Neural cell (in vitro differentiated cells): ENCODE results near the gene ZMYND19. TPM values are rescaled to one million over a fixed set of nuclear protein-coding genes. Genes with fewer than 3 reads are reported as not detected.

ENCODE experiments used
- H2AFZ ChIP-seq: fragments of 200-600, 300-800 bp; sonication (generic), shearing (Covaris generic); 2 replicates; pipeline ENCODE4 v1.6.0; 2014; ENCODE audit warnings: low read depth, mild to moderate bottlenecking, antibody characterized with exemption, low read length, moderate library complexity
- H3F3A ChIP-seq: fragments of 200-600 bp; shearing (Covaris generic); 2 replicates; pipeline ENCODE4 v1.6.1; 2016; ENCODE audit warnings: mild to moderate bottlenecking, moderate library complexity, mixed read lengths, antibody characterized with exemption, low read length; ENCODE audit not compliant: insufficient read depth, poor library complexity, severe bottlenecking
- H3K27ac ChIP-seq: fragments of 200-600, 300-800 bp; sonication (generic), shearing (Covaris generic); 2 replicates; pipeline ENCODE4 v1.5.1; 2014; ENCODE audit warnings: mild to moderate bottlenecking, low read length, moderate library complexity
- H3K27me3 ChIP-seq: fragments of 300-800, 200-600 bp; sonication (generic), shearing (Covaris generic); 2 replicates; pipeline ENCODE4 v1.6.0; 2014; ENCODE audit warnings: mild to moderate bottlenecking, low read depth, low read length, moderate library complexity; ENCODE audit not compliant: insufficient read depth
- H3K36me3 ChIP-seq: fragments of 300-800, 200-600 bp; sonication (generic), shearing (Covaris generic); 2 replicates; pipeline ENCODE4 v1.5.1; 2014; ENCODE audit warnings: mild to moderate bottlenecking, antibody characterized with exemption, low read length, moderate library complexity; ENCODE audit not compliant: insufficient read depth
- H3K4me2 ChIP-seq: fragments of 300-800, 200-600 bp; sonication (generic), shearing (Covaris generic); 2 replicates; pipeline ENCODE4 v1.6.0; 2014; ENCODE audit warnings: mild to moderate bottlenecking, low read length
- H3K4me3 ChIP-seq: fragments of 300-800, 200-600 bp; sonication (generic), shearing (Covaris generic); 2 replicates; pipeline ENCODE4 v1.5.1; 2014; ENCODE audit warnings: mild to moderate bottlenecking, low read length, moderate library complexity
- H3K79me2 ChIP-seq: fragments of 200-600 bp; shearing (Covaris generic); replicated peaks from 2 replicates; pipeline ENCODE4 v1.6.0; 2014; ENCODE audit warnings: mild to moderate bottlenecking, low read length, moderate library complexity; ENCODE audit not compliant: insufficient read depth
- H3K9ac ChIP-seq: fragments of 300-800, 200-600 bp; sonication (generic), shearing (Covaris generic); 2 replicates; pipeline ENCODE4 v1.6.1; 2016; ENCODE audit warnings: mild to moderate bottlenecking, low read length, mixed read lengths
- H3K9me2 ChIP-seq: fragments of 200-600 bp; shearing (Covaris generic); 2 replicates; pipeline ENCODE4 v1.6.1; 2016; ENCODE audit warnings: mild to moderate bottlenecking, low read length, mixed read lengths; ENCODE audit not compliant: insufficient read depth
- H3K9me3 ChIP-seq: fragments of 200-600, 300-800 bp; sonication (generic), shearing (Covaris generic); 2 replicates; pipeline ENCODE4 v1.6.1; 2016; ENCODE audit warnings: mild to moderate bottlenecking, mixed run types, low read length, moderate library complexity, mixed read lengths
- H4K20me1 ChIP-seq: fragments of 200-600 bp; shearing (Covaris generic); 2 replicates; pipeline ENCODE4 v1.6.1; 2016; ENCODE audit warnings: mild to moderate bottlenecking, mixed run types; ENCODE audit not compliant: insufficient read depth
- EP300 ChIP-seq: fragments of 450-650 bp; conservative IDR thresholded peaks from 2 replicates; pipeline ENCODE4 v1.6.1; 2014; ENCODE audit warnings: antibody characterized with exemption, mild to moderate bottlenecking, moderate library complexity; ENCODE audit not compliant: poor library complexity, severe bottlenecking
- EZH2 ChIP-seq: fragments of 200-600, 300-800 bp; shearing (Covaris generic), sonication (generic); IDR thresholded peaks from 2 replicates; pipeline ENCODE4 v1.6.1; 2014; ENCODE audit warnings: antibody characterized with exemption, low read length, borderline replicate concordance, mild to moderate bottlenecking; ENCODE audit not compliant: insufficient read depth, poor library complexity, severe bottlenecking
- MXI1 ChIP-seq: fragments of 450-650 bp; conservative IDR thresholded peaks from 2 replicates; pipeline ENCODE4 v1.6.1; 2014; ENCODE audit warnings: antibody characterized with exemption, mild to moderate bottlenecking; ENCODE audit not compliant: poor library complexity, severe bottlenecking
- POLR2AphosphoS5 ChIP-seq: IDR thresholded peaks from 2 replicates; pipeline ENCODE4 v1.6.1; 2012
- RAD21 ChIP-seq: fragments of 450-650 bp; conservative IDR thresholded peaks from 2 replicates; pipeline ENCODE4 v1.6.1; 2014; ENCODE audit warnings: antibody characterized with exemption, mild to moderate bottlenecking, moderate library complexity
- SMC3 ChIP-seq: fragments of 450-650 bp; conservative IDR thresholded peaks from 2 replicates; pipeline ENCODE4 v1.6.1; 2014; ENCODE audit warnings: antibody characterized with exemption, mild to moderate bottlenecking, moderate library complexity; ENCODE audit not compliant: poor library complexity
- TAF1 ChIP-seq: IDR thresholded peaks from 2 replicates; pipeline ENCODE4 v1.6.1; 2012; ENCODE audit warnings: low read depth
- polyA plus RNA-seq: library from polyadenylated mRNA; depleted of rRNA; stranded (reverse); fragments of >200 nt; gene quantifications from 2 replicates; pipeline ENCODE4 v1.2.3, GENCODE V29; 2014
- TF ChIP-seq, protein P1 (sequence below): IDR thresholded peaks from 2 replicates; pipeline ENCODE4 v1.6.1; 2012; ENCODE audit warnings: borderline replicate concordance
- TF ChIP-seq, protein P2 (sequence below): fragments of 450-650 bp; IDR thresholded peaks from 2 replicates; pipeline ENCODE4 v1.5.1; 2014; ENCODE audit warnings: antibody characterized with exemption, mild to moderate bottlenecking, moderate library complexity; ENCODE audit not compliant: poor library complexity, severe bottlenecking

Gene ZMYND19
- polyA plus RNA-seq, 1 donor from 2014 or later, result 54.8 TPM

GRCh38 chr9:137580209-137580953 lies 9.9 kb downstream of the ZMYND19 start:
- Histone ChIP-seq H3K9ac (no peak overlapping the region), H3K79me2 (peaks cover 14% of the 10 kb centered on the region), H4K20me1 (no peaks in the 10 kb centered on the region), H3K4me3 (no peak overlapping the region), H3K36me3 (no peaks in the 10 kb centered on the region), H3K4me2 (no peak overlapping the region), H3K27ac (no peak overlapping the region), H3K9me2 (no peaks in the 10 kb centered on the region), H3F3A (no peaks in the 10 kb centered on the region), H3K27me3 (no peaks in the 10 kb centered on the region), H2AFZ (no peak overlapping the region), H3K9me3 (no peaks in the 10 kb centered on the region)
- TF ChIP-seq, protein P1, sequence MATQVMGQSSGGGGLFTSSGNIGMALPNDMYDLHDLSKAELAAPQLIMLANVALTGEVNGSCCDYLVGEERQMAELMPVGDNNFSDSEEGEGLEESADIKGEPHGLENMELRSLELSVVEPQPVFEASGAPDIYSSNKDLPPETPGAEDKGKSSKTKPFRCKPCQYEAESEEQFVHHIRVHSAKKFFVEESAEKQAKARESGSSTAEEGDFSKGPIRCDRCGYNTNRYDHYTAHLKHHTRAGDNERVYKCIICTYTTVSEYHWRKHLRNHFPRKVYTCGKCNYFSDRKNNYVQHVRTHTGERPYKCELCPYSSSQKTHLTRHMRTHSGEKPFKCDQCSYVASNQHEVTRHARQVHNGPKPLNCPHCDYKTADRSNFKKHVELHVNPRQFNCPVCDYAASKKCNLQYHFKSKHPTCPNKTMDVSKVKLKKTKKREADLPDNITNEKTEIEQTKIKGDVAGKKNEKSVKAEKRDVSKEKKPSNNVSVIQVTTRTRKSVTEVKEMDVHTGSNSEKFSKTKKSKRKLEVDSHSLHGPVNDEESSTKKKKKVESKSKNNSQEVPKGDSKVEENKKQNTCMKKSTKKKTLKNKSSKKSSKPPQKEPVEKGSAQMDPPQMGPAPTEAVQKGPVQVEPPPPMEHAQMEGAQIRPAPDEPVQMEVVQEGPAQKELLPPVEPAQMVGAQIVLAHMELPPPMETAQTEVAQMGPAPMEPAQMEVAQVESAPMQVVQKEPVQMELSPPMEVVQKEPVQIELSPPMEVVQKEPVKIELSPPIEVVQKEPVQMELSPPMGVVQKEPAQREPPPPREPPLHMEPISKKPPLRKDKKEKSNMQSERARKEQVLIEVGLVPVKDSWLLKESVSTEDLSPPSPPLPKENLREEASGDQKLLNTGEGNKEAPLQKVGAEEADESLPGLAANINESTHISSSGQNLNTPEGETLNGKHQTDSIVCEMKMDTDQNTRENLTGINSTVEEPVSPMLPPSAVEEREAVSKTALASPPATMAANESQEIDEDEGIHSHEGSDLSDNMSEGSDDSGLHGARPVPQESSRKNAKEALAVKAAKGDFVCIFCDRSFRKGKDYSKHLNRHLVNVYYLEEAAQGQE, result no peak
- no peak for TF ChIP-seq POLR2AphosphoS5
- TF ChIP-seq EZH2, result no peak
- TF ChIP-seq, protein P2, sequence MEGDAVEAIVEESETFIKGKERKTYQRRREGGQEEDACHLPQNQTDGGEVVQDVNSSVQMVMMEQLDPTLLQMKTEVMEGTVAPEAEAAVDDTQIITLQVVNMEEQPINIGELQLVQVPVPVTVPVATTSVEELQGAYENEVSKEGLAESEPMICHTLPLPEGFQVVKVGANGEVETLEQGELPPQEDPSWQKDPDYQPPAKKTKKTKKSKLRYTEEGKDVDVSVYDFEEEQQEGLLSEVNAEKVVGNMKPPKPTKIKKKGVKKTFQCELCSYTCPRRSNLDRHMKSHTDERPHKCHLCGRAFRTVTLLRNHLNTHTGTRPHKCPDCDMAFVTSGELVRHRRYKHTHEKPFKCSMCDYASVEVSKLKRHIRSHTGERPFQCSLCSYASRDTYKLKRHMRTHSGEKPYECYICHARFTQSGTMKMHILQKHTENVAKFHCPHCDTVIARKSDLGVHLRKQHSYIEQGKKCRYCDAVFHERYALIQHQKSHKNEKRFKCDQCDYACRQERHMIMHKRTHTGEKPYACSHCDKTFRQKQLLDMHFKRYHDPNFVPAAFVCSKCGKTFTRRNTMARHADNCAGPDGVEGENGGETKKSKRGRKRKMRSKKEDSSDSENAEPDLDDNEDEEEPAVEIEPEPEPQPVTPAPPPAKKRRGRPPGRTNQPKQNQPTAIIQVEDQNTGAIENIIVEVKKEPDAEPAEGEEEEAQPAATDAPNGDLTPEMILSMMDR, result no peak
- TF ChIP-seq RAD21, result no peak
- no peak for TF ChIP-seq MXI1
- TF ChIP-seq TAF1, result no peak
- no peak for TF ChIP-seq EP300
- TF ChIP-seq SMC3, result no peak

DNA sequence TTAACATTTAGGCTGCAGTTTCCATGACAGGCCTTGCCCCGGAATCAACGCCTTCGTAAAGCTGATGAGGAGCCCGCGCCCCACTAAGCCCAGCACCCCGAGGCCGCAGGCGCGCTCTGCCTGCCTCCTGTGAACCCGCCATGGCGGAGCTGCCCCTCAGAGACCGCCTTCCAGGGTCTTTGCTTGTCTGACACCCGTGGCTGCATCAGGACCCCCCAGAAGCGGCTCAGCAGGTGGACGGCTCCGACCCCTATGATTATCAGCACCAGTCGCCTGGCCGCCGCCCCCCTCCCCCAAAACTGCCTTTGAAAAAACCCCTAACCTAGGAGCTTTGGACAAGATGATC lies 11.1 kb downstream of the ZMYND19 start:
- Histone ChIP-seq H3K9me3 (no peaks in the 10 kb centered on the region), H3K4me3 (peak overlapping the region; percentile 99), H4K20me1 (no peaks in the 10 kb centered on the region), H3K27me3 (no peaks in the 10 kb centered on the region), H3K9ac (peak overlapping the region; percentile 38), H3K4me2 (no peak overlapping the region), H3K27ac (no peak overlapping the region), H2AFZ (no peak overlapping the region), H3K36me3 (no peaks in the 10 kb centered on the region), H3K9me2 (no peaks in the 10 kb centered on the region), H3K79me2 (peaks cover 14% of the 10 kb centered on the region), H3F3A (no peaks in the 10 kb centered on the region)
- TF ChIP-seq RAD21, result no peak
- no peak for TF ChIP-seq POLR2AphosphoS5
- no peak for TF ChIP-seq TAF1
- no peak for TF ChIP-seq EP300
- TF ChIP-seq MXI1, result no peak
- TF ChIP-seq, protein P1, result no peak
- TF ChIP-seq, protein P2, result no peak
- TF ChIP-seq SMC3, result no peak
- no peak for TF ChIP-seq EZH2
